ENCODE measurements around the gene UGT1A6.

Gene UGT1A6

GRCh38 chr2:233768076-233768475 lies 75.4 kb downstream of the UGT1A6 start:
- no peak for TF ChIP-seq GATA2 (IDR thresholded peaks at IDR 0.05; ENCODE audit: low read depth, low read length)
- TF ChIP-seq GATA3 (IDR thresholded peaks at IDR 0.05; ENCODE audit: low read depth, low read length): no peak

GRCh38 chr2:233769260-233769659 lies 76.6 kb downstream of the UGT1A6 start:
- TF ChIP-seq GATA3 (IDR thresholded peaks at IDR 0.05; ENCODE audit: low read depth, low read length): no peak
- no peak for TF ChIP-seq GATA2 (IDR thresholded peaks at IDR 0.05; ENCODE audit: low read depth, low read length)

GRCh38 chr2:233772153-233772552 lies 79.5 kb downstream of the UGT1A6 start:
- no peak for TF ChIP-seq GATA2 (IDR thresholded peaks at IDR 0.05; ENCODE audit: low read depth, low read length)
- no peak for TF ChIP-seq GATA3 (IDR thresholded peaks at IDR 0.05; ENCODE audit: low read depth, low read length)

GRCh38 chr2:233772583-233772982 lies 79.9 kb downstream of the UGT1A6 start:
- TF ChIP-seq GATA2 (IDR thresholded peaks at IDR 0.05; ENCODE audit: low read depth, low read length) (no peak), GATA3 (IDR thresholded peaks at IDR 0.05; ENCODE audit: low read depth, low read length) (no peak)

GRCh38 chr2:233773854-233774253 lies 81.2 kb downstream of the UGT1A6 start:
- TF ChIP-seq GATA2 (IDR thresholded peaks at IDR 0.05; ENCODE audit: low read depth, low read length): no peak
- TF ChIP-seq GATA3 (IDR thresholded peaks at IDR 0.05; ENCODE audit: low read depth, low read length): no peak

- TF ChIP-seq GATA3 (IDR thresholded peaks at IDR 0.05; ENCODE audit: low read depth, low read length): no peak
- no peak for TF ChIP-seq GATA2 (IDR thresholded peaks at IDR 0.05; ENCODE audit: low read depth, low read length)
These were observed 82.7 kb downstream of the UGT1A6 start for GRCh38 chr2:233775414-233775813.

- TF ChIP-seq GATA3 (IDR thresholded peaks at IDR 0.05; ENCODE audit: low read depth, low read length) (no peak), GATA2 (IDR thresholded peaks at IDR 0.05; ENCODE audit: low read depth, low read length) (no peak)
These were observed 85.3 kb downstream of the UGT1A6 start, which contains the start of gene MROH2A for GRCh38 chr2:233778030-233778429. MROH2A (plus strand) TSS chr2:233778330; CDS start chr2:233779359, 1,029 bp downstream.

- TF ChIP-seq GATA3 (IDR thresholded peaks at IDR 0.05; ENCODE audit: low read depth, low read length) (no peak), GATA2 (IDR thresholded peaks at IDR 0.05; ENCODE audit: low read depth, low read length) (no peak)
These were observed 87.0 kb downstream of the UGT1A6 start for GRCh38 chr2:233779722-233780121.

GRCh38 chr2:233780771-233781170 lies 88.1 kb downstream of the UGT1A6 start:
- TF ChIP-seq GATA3 (IDR thresholded peaks at IDR 0.05; ENCODE audit: low read depth, low read length) (no peak), GATA2 (IDR thresholded peaks at IDR 0.05; ENCODE audit: low read depth, low read length) (no peak)

GRCh38 chr2:233789554-233789953 lies 96.9 kb downstream of the UGT1A6 start:
- no peak for TF ChIP-seq GATA2 (IDR thresholded peaks at IDR 0.05; ENCODE audit: low read depth, low read length)
- no peak for TF ChIP-seq GATA3 (IDR thresholded peaks at IDR 0.05; ENCODE audit: low read depth, low read length)

GRCh38 chr2:233791151-233791882 lies 98.6 kb downstream of the UGT1A6 start:
- TF ChIP-seq GATA3 (IDR thresholded peaks at IDR 0.05; ENCODE audit: low read depth, low read length) (no peak), GATA2 (IDR thresholded peaks at IDR 0.05; ENCODE audit: low read depth, low read length) (no peak)

- TF ChIP-seq GATA2 (IDR thresholded peaks at IDR 0.05; ENCODE audit: low read depth, low read length): no peak
These were observed 99.2 kb downstream of the UGT1A6 start for GRCh38 chr2:233791883-233792329.

GRCh38 chr2:233792720-233793119 lies 100.0 kb downstream of the UGT1A6 start:
- TF ChIP-seq GATA3 (IDR thresholded peaks at IDR 0.05; ENCODE audit: low read depth, low read length) (no peak), GATA2 (IDR thresholded peaks at IDR 0.05; ENCODE audit: low read depth, low read length) (no peak)

- TF ChIP-seq GATA2 (IDR thresholded peaks at IDR 0.05; ENCODE audit: low read depth, low read length) (no peak), GATA3 (IDR thresholded peaks at IDR 0.05; ENCODE audit: low read depth, low read length) (no peak)
These were observed 100.9 kb downstream of the UGT1A6 start for GRCh38 chr2:233793465-233794127.

- no peak for TF ChIP-seq GATA3 (IDR thresholded peaks at IDR 0.05; ENCODE audit: low read depth, low read length)
- no peak for TF ChIP-seq GATA2 (IDR thresholded peaks at IDR 0.05; ENCODE audit: low read depth, low read length)
These were observed 101.5 kb downstream of the UGT1A6 start for GRCh38 chr2:233794128-233794658.

Measured in SH-SY5Y (cell line).